ES-I3 (cell line): ENCODE data around the gene CTH.
"Not testable (repeated sequence)": the region's sequence is repeated elsewhere in the genome, so short reads cannot be mapped to it uniquely, and the experiment has no call there.

Experiments
- H3K36me3 ChIP-seq: 2 replicates; pipeline ENCODE4 v1.6.1; 2013; ENCODE audit warnings: mild to moderate bottlenecking, low read length, control low read depth, moderate library complexity; ENCODE audit not compliant: insufficient read depth
- H3K4me1 ChIP-seq: 2 replicates; pipeline ENCODE4 v1.6.1; 2013; ENCODE audit warnings: mild to moderate bottlenecking, control low read depth, low read length; ENCODE audit not compliant: insufficient read depth
- H3K9ac ChIP-seq: 2 replicates; pipeline ENCODE4 v1.6.1; 2013; ENCODE audit warnings: low read depth, mild to moderate bottlenecking, low read length, moderate library complexity
- H3K9me3 ChIP-seq: 2 replicates; pipeline ENCODE4 v1.6.1; 2013; ENCODE audit warnings: mild to moderate bottlenecking, low read length, moderate library complexity; ENCODE audit not compliant: control insufficient read depth, insufficient read depth

Gene CTH

DNA sequence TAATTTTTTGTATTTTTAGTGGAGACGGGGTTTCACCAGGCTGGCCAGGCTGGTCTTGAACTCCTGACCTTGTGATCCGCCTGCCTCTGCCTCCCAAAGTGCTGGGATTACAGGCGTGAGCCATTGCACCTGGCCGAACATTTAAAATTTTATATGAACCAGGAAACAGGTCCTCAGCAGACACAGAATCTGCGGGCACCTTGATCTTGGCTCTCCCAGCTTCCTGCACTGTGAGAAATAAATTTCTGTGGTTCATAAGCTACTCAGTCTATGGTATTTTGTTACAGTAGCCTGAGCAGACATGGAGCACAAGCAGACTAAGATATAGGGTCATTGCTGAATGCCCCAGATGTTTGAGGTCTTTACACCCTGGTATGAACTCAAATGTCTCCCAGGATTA is 23.6 kb upstream of the CTH start:
- Histone ChIP-seq H3K36me3 (no peaks in the 10 kb centered on the region), H3K9ac (no peak overlapping the region), H3K9me3 (no peaks in the 10 kb centered on the region), H3K4me1 (no peaks in the 10 kb centered on the region)

DNA sequence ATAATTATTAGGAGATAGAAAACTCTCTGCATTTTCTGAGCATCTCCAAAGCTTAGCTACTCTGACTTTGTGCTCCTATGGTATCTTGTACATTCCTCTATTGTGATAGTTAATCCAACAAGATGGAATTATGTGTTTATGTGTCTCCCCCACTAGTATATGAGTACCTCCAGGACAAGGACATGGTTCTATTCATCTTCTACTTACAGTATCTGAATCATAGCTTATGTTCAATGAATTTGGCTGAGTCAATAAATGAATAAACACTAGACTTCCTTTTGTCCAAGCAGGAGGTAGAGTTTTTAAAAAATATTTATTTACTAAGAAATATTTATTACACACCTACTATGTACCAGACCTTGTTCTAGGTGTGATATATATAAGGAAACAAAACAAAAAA is 18.4 kb upstream of the CTH start:
- no peaks in the 10 kb centered on the region for H3K36me3 ChIP-seq
- H3K9ac ChIP-seq, result no peak overlapping the region
- no peaks in the 10 kb centered on the region for H3K4me1 ChIP-seq
- no peaks in the 10 kb centered on the region for H3K9me3 ChIP-seq

DNA sequence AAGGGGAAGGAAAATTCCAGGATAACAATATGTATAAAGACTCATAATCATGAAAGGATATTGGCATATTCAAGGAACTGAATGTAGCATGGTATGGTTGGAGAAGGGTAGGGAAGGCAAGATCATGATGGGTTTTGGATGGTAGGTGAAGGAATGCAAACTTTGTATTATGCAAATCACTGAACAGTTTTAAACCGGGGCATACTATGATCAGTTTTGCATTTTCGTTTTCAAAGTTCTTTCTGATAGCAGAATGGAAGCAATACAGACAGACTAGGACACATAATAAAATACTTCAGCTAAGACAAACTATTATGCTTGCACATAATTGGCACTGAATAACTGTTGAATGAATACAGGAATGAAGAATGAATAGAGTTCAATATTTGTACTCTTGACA is 14.5 kb upstream of the CTH start:
- H3K9ac ChIP-seq, result no peak overlapping the region
- H3K4me1 ChIP-seq, result no peaks in the 10 kb centered on the region
- no peaks in the 10 kb centered on the region for H3K9me3 ChIP-seq
- H3K36me3 ChIP-seq, result no peaks in the 10 kb centered on the region

DNA sequence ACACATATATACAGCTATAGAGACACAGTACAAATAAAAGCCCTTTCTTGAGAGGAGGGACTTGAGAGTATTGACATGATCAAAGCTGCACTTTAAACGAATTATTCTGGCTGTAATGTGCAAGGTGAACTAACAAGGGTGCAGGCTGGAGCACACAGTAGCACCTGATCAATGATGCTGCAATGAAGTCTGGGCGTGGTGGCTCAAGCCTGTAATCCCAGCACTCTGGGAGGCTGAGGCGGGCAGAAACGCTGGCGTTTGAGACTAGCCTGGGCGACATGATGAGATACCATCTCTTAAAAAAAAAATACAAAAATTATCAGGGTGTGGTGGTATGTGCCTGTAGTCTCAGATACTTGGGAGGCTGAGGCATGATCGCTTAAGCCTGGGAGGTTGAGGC is 14.1 kb upstream of the CTH start:
- Histone ChIP-seq H3K36me3 (no peaks in the 10 kb centered on the region), H3K9ac (no peak overlapping the region)

DNA sequence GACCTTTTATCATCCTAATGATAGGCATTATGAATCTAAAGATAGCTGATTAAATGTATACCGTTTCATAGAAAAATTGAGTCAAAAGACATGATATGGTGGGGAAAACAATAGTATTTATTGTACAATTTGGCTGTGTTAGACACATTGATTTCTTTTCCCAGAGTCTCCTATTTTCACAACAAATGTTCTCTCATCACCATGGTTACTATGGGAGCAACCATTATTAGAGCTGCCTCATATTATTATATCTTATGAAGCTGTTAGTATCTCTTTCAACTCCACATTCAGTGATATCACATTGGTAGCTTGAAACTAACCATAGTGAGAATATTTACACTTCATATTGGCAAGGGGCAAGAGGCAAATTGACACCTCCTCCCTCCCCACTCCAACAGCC is 10.7 kb upstream of the CTH start:
- no peaks in the 10 kb centered on the region for H3K36me3 ChIP-seq
- H3K4me1 ChIP-seq, result no peaks in the 10 kb centered on the region
- H3K9me3 ChIP-seq, result no peaks in the 10 kb centered on the region
- no peak overlapping the region for H3K9ac ChIP-seq

More for the DNA sequence above, 14.1 kb upstream of the CTH start:
- H3K4me1 ChIP-seq, result no peaks in the 10 kb centered on the region
- H3K9me3 ChIP-seq, result no peaks in the 10 kb centered on the region

DNA sequence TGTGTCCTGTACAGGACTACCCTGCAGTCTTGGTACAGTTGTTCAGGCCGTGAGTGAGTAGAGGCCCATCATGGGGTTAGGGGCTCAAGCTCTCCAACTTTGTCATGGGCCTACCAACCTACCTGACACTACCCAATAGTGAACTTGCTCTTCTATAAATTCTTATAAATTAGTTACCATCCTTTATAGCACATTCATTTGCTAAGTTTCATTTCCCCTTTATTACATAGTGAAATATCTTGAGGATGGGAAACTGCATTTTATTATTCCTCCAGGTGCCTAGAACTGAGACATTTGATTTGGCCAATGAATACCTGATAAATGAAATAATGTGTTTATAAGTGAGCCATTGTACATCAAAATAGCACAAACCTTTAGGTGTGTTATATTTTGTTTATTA is 9.1 kb upstream of the CTH start:
- H3K36me3 ChIP-seq, result no peaks in the 10 kb centered on the region
- no peaks in the 10 kb centered on the region for H3K9me3 ChIP-seq
- H3K9ac ChIP-seq, result no peak overlapping the region
- no peaks in the 10 kb centered on the region for H3K4me1 ChIP-seq

DNA sequence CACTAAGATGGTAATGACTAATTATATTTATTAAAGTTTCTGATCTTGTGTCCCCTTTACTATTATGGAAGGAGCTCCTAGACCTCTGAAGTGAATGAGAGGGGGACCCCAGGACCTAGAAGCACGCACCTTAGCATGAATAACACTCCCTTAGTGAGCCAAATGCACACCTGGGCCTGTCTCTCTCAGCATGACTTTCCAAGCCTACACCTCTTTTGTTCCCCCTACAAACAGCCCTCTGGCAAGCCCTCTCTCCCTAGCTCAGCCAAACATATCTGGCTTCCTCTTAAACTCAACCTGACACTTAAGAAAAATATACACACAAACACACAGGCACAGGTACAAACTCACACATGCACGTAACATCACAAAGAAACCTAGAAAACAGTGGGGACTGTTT is 7.3 kb upstream of the CTH start:
- Histone ChIP-seq H3K36me3 (no peaks in the 10 kb centered on the region), H3K4me1 (no peaks in the 10 kb centered on the region), H3K9me3 (no peaks in the 10 kb centered on the region), H3K9ac (no peak overlapping the region)

DNA sequence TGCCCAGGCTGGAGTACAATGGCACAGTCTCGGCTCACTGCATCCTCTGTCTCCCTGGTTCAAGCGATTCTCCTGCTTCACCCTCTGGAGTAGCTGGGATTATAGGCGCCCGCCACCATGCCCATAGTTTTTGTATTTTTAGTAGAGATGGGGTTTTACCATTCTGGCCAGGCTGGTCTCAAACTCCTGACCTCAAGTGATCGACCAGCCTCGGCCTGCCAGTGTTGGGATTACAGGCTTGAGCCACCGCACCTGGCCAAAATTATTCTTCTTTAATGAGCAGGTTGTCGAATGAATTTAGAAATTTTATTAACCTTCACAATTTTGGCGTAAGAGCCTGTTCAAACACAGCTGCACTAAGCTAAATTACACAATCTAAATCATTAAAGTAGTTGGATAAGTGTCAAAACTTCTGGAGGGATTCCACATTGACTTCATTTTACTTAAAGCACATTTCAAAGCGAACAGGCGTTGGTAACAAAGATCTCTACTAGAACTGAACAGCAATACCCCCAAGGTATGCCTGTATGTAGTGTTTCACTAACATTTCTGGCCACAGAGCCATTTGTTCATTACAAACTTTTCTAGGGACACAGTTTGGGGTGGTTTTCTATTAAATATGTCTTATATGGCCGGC is 5.2 kb upstream of the CTH start:
- Histone ChIP-seq H3K36me3 (no peaks in the 10 kb centered on the region), H3K4me1 (no peaks in the 10 kb centered on the region), H3K9me3 (no peaks in the 10 kb centered on the region), H3K9ac (no peak overlapping the region)

DNA sequence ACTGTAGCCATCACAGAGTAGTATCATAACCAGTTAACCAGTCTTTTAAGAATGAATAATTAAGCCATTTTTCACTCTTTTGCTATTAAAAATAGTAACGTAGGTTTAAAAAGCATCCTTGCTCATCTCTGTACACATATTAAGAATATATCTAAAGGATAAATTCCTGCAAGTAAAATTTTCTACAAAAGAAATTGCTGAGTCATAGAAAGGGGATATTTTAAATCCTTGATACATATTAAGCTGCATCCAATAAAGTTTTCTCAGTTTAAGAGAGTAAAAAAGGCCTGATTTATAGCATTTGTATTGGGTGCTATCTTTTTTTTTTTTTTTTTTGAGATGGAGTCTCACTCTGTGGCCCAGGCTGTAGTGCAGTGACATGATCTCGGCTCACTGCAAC is 1.9 kb upstream of the CTH start:
- H3K4me1 ChIP-seq, result no peaks in the 10 kb centered on the region
- no peaks in the 10 kb centered on the region for H3K9me3 ChIP-seq
- no peak overlapping the region for H3K9ac ChIP-seq
- no peaks in the 10 kb centered on the region for H3K36me3 ChIP-seq

DNA sequence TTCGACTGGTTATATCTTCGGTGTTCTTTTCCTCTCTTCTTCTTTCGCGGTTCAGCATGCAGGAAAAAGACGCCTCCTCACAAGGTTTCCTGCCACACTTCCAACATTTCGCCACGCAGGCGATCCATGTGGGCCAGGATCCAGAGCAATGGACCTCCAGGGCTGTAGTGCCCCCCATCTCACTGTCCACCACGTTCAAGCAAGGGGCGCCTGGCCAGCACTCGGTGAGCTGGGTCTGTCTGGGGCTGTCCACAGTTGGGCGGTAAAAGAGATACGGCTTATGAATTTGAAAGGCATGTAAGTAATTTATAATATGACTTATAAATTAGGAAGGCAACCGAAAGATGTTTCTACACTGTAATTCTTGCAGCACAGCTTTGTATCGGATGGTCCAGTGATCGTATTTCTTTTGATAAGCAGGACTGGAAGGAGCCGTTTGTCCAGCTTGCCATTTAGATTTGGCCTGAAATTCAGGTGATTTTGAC is 334 bp downstream of the CTH start:
- Histone ChIP-seq H3K9ac (peak overlapping the region; percentile 96), H3K4me1 (no peaks in the 10 kb centered on the region), H3K36me3 (peaks cover 7% of the 10 kb centered on the region; the same call in 1 of the 2 replicates), H3K9me3 (no peaks in the 10 kb centered on the region)

DNA sequence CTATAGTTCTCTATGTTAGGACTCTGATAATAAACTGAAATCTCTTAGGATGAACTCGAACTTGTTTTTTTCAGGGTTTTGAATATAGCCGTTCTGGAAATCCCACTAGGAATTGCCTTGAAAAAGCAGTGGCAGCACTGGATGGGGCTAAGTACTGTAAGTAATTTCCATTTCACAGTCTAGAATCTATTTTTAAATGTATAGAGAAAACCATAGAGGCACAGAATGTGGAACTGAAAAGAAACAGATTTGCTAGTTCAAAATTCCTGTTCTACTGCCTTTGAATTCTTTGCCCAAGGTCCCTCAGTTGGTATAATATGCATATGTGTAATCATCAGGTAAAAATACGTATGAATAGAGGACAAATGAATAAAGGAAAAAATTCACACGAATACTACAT is 4.8 kb downstream of the CTH start:
- Histone ChIP-seq H3K36me3 (peaks cover 7% of the 10 kb centered on the region), H3K9me3 (no peaks in the 10 kb centered on the region), H3K9ac (no peak overlapping the region), H3K4me1 (0 out of 2 replicates have a peak, but pooled peaks cover 3% of the 10 kb centered on the region)

DNA sequence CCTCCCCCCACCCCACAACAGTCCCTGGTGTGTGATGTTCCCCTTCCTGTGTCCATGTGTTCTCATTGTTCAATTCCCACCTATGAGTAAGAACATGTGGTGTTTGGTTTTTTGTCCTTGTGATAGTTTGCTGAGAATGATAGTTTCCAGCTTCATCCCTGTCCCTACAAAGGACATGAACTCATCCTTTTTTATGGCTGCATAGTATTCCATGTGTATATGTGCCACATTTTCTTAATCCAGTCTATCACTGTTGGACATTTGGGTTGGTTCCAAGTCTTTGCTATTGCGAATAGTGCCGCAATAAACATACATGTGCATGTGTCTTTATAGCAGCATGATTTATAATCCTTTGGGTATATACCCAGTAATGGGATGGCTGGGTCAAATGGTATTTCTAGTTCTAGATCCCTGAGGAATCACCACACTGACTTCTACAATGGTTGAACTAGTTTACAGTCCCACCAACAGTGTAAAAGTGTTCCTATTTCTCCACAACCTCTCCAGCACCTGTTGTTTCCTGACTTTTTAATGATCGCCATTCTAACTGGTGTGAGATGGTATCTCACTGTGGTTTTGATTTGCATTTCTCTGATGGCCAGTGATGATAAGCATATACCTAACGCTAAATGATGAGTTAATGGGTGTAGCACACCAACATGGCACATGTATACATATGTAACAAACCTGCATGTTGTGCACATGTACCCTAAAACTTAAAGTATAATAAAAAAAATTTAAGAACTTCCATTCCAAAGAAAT is 8.1 kb downstream of the CTH start:
- not testable (repeated sequence) for H3K9ac ChIP-seq, H3K4me1 ChIP-seq, H3K36me3 ChIP-seq, H3K9me3 ChIP-seq

DNA sequence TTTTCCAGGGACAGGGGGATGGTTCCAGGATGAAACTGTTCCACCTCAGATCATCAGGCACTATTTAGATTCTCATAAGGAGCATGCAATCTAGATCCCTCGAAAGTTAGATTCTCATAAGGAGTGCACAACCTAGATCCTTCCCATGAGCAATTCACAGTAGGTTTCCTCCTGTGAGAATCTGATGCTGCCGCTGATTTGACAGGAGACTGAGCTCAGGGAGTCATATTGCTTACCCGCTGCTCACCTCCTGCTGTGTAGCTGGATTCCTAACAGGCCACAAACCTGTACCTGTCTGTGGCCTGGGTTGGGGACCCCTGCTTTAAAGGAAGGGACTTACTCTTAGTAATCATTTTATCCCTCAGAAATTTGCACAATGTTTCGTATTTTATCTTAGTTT is 9.3 kb downstream of the CTH start:
- Histone ChIP-seq H3K4me1 (0 out of 2 replicates have a peak, but pooled peaks cover 3% of the 10 kb centered on the region), H3K9ac (no peak overlapping the region), H3K36me3 (peaks cover 2% of the 10 kb centered on the region), H3K9me3 (no peaks in the 10 kb centered on the region)

DNA sequence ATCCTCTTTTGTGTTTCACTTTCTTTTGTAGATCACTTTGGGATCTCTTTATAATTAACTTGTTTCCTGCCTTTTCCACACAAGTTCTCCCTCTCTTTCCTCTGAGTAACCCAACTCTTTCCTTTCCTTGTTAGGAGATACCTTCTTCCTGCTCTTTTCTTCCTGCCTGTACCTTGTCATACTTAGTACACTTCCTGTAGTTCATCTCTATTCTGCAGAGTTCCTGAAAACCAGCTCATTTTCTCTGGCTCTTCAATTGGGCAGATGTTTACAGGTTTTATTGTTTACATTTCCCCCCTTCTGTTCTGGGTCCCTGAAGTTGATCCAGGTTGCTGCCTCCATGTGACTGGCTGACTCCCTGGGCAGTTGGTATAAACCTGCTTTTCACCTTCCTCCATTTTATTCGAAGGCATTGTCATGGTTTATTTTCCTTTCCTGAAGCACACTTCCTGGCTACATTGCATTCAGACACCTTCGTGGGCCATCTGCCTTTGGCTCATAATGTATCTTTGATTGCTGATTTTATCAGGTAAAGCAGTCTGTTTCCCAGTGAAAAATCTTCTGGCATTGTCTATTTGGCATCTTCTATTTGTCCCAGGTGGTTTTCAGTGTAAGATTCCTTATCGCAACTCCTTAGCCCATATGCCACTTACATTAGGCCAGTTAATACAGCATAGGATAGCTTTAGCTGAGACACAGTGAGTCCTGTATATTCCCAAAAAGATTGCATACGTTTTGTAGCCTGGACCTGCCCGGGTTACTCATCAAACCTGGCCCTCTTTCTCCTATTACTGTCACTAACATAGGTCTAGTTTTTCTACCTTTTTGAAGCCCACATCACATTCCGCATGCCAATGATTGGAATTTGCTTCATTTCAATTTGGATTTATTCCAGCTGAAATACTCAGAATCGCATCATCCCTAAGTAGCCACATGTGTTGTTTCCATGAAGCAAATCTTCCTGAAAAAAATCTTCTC is 15.4 kb downstream of the CTH start:
- Histone ChIP-seq H3K36me3 (peaks cover 4% of the 10 kb centered on the region), H3K9me3 (no peaks in the 10 kb centered on the region), H3K4me1 (peaks cover 8% of the 10 kb centered on the region), H3K9ac (no peak overlapping the region)
